ENCODE measurements around the gene FRAS1.
"Not testable (repeated sequence)": the region's sequence is repeated elsewhere in the genome, so short reads cannot be mapped to it uniquely, and the experiment has no call there.

FRAS1 gene

GRCh38 chr4:78439328-78439727, 382.2 kb downstream of the FRAS1 start:
- no peak for DNase-seq (ENCODE audit: low read depth in 3 of 3)

DNA sequence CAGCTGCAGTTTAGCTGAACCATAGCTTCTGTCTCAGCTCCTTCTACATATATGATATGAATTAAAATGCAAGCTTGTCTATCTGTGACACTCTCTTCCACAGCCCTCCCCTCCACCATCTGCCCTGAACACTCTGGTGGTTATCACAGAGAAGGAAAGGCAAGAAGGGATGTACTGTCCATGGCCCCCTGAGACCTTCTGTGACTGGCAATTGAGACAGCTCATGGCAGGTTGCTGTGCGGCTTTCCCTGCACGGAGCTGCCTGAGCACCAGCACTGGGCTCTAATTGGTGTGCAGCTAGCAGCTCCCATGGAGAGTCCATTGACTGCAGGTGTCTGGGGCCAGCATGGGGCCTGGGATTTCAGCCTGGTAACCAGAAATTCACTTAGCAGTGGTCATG, 384.6 kb downstream of the FRAS1 start:
- DNase-seq (ENCODE audit: low read depth in 3 of 3), result no peak

- no peak for DNase-seq (ENCODE audit: low read depth in 3 of 3)
Observed at GRCh38 chr4:78446619-78447018, 389.5 kb downstream of the FRAS1 start.

- no peak for DNase-seq (ENCODE audit: low read depth in 3 of 3)
Observed at GRCh38 chr4:78451407-78451806, 394.3 kb downstream of the FRAS1 start.

DNA sequence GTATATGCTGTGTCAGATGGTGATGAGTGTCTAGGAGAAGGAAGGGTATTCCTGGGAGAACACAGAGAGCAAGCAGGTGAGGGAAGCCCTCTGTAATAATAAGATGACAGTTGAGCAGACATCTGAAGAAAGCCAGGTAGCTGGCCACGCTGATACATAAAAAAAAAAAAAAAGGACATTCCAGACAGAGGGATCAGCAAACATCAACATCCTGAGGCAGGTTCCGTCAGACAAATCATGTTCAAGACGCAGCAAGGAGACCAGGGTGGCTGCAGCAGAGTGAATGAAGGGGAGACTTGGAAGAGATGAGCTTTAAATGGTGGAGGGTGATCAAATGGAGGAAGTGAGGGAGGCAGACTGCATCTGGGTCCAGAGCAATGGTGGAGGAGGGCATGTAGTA, 396.9 kb downstream of the FRAS1 start:
- DNase-seq (ENCODE audit: low read depth in 3 of 3), result no peak

DNA sequence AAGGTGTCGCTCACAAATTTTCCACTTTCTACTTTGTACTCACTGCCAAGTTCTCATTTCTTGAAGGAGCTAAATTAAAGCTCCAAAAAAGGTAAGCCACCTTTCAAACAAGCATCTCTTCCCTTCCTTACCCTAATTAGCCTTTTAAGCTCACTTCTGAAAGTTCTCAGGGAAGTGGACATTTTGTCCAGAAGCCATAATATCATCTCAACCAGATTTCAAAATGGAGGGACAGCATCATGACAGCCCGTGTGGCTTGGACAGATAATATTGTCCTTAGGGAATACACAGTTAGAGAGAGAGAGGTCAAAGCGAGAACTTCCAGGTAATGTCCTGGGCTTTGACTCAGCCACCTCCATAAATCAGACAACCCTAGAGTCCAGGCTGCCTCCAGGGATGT, 400.6 kb downstream of the FRAS1 start:
- no peak for DNase-seq (ENCODE audit: low read depth in 3 of 3)

- DNase-seq (ENCODE audit: low read depth in 3 of 3), result no peak
Observed at GRCh38 chr4:78459327-78459726, 402.2 kb downstream of the FRAS1 start.

- DNase-seq (ENCODE audit: low read depth in 3 of 3), result no peak
Observed at GRCh38 chr4:78460368-78460767, 403.2 kb downstream of the FRAS1 start.

DNA sequence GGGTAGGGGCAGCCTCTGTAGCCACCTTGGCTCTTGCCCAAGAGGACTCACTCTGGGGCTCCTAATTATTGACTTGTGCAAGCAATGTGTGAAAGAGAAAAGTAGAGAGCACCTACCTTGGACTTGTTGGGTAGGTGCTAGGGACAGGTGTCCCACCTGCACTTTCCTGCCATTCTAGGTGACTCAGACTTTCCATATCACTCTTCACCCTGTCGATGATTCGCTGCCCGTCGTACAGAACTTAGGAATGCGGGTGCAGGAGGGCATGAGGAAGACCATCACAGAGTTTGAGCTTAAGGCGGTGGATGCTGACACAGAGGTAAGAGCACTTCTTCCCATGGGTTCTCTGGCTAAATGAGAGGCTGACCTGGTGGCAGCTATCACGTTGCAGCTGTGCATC, 407.1 kb downstream of the FRAS1 start:
- DNase-seq (ENCODE audit: low read depth in 3 of 3), result no peak

DNA sequence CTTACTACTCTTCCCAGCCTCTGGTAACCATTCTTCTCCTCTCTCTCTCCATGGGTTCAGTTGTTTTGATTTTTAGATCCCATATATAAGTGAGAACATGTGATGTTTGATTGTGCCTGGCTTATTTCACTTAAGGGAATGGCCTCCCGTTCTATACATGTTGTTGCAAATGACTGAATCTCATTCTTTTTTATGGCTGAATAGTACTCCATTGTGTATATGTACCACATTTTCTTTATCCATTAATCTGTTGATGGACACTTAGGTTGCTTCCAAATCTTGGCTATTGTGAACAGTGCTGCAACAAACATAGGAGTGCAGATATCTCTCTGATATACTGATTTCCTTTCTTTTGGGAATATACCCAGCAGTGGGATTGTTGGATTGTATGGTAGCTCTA, 410.1 kb downstream of the FRAS1 start:
- DNase-seq (ENCODE audit: low read depth in 3 of 3), result not testable (repeated sequence)

GRCh38 chr4:78468272-78468671, 411.1 kb downstream of the FRAS1 start:
- no peak for DNase-seq (ENCODE audit: low read depth in 3 of 3)

DNA sequence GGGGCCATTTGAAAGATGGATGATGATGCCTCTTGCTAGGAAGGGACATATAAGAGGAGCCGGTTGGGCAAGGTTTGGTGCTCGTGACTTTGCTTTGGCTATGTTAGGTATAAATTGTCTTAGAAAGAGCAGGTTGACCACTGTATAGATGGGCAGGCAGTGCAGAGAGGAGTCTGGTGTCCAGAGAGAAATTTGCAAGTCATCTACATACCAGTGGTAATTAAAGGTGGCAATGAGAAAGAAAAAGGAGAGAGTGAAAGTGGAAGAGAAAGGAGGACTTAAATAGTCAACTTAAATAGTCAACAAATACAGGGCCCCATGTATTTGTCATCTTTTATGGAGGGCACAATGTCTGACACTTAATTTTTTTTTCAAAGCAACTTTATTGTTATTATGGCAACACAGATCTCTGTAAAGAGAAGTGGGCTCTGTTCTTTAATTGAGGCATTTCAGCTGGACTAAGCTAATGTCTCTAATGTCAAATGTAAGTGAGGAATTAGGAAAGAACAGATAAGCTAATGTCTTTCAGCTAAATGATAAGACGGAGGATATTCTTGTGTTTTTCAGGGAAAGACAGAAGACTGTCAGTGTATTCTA, 419.1 kb downstream of the FRAS1 start:
- no peak for DNase-seq (ENCODE audit: low read depth in 3 of 3)

DNA sequence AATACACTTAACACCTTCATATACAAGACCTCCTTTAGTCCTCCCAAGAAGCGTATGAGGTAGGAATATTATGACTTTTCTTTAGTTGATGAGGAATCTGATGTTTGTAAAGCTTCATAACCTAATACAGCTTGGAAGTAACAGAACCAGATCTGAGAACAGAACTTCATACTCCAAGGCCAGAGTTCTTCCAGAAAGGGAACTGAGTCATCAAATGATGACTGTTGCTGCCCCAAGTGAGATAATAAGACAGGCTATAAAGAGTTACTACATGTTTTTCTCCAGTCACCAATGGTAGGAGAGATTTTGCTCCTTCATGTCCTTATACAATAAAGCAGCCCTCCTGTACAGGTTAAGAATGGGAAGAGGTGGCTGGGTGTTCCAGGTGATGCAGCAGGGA, 420.2 kb downstream of the FRAS1 start:
- no peak for DNase-seq (ENCODE audit: low read depth in 3 of 3)

- no peak for DNase-seq (ENCODE audit: low read depth in 3 of 3)
Observed at GRCh38 chr4:78478523-78478922, 421.4 kb downstream of the FRAS1 start.

DNA sequence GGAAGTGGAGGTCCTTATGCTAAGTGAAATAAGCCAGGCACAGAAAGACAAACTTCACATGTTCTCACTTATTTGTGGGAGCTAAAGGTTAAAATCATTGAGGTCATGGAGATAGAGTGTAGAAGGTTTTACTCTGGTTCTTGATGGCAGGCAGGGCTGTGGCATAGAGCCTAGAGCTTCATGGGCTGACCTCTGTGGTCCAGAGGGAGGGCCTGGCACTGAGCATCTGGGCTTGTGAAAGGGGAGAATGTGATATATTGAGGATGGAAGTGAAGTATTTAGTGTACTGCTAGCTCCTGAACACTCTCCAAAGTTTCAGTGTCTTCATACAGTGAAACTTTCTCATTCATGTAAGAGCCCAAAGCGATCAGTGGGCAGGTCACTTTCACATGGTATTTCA, 423.2 kb downstream of the FRAS1 start:
- no peak for DNase-seq (ENCODE audit: low read depth in 3 of 3)

- DNase-seq (ENCODE audit: low read depth in 3 of 3), result no peak
Observed at GRCh38 chr4:78481180-78481579, 424.1 kb downstream of the FRAS1 start.

GRCh38 chr4:78482281-78482680, 425.2 kb downstream of the FRAS1 start:
- no peak for DNase-seq (ENCODE audit: low read depth in 3 of 3)

GRCh38 chr4:78483811-78484210, 426.7 kb downstream of the FRAS1 start:
- no peak for DNase-seq (ENCODE audit: low read depth in 3 of 3)

DNA sequence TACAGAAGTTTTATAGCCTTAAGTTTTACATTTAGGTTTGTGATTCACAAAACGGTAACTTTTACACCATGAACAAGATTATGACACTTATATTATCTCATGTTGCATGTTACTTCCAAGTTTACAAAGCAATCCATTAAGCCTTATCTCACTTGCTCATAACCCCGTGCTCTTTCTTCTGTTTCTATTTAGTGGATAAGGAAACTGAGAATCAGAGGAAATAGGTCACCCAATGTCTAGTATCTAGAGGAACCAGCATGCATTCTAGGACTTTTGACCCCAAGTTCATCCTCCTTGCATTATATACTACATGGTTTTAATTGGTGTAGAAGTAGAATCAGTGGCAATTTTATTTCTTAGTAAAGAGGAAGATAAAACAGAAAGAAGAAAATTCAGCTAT, 427.5 kb downstream of the FRAS1 start:
- DNase-seq (ENCODE audit: low read depth in 3 of 3), result no peak

GRCh38 chr4:78493731-78494130, 436.6 kb downstream of the FRAS1 start:
- DNase-seq (ENCODE audit: low read depth in 3 of 3), result no peak

GRCh38 chr4:78496021-78496643, 439.0 kb downstream of the FRAS1 start:
- DNase-seq (ENCODE audit: low read depth in 3 of 3), result no peak

DNA sequence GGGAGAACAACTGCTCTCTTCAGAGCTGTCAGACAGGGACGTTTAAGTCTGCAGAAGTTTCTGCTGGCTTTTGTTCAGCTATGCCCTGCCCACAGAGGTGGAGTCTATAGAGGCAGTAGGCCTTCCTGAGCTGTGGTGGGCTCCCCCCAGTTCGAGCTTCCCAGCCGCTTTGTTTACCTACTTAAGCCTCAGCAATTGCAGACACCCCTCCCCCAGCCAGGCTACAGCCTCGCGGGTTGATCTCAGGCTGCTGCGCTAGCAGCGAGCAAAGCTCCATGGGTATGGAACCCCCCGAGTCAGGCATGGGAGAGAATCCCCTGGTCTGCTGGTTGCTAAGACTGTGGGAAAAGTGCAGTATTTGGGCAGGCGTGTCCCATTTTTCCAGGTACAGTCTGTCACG, 449.1 kb downstream of the FRAS1 start:
- DNase-seq (ENCODE audit: low read depth in 3 of 3), result not testable (repeated sequence)

- no peak for DNase-seq (ENCODE audit: low read depth in 3 of 3)
Observed at GRCh38 chr4:78509043-78509442, 451.9 kb downstream of the FRAS1 start.

DNA sequence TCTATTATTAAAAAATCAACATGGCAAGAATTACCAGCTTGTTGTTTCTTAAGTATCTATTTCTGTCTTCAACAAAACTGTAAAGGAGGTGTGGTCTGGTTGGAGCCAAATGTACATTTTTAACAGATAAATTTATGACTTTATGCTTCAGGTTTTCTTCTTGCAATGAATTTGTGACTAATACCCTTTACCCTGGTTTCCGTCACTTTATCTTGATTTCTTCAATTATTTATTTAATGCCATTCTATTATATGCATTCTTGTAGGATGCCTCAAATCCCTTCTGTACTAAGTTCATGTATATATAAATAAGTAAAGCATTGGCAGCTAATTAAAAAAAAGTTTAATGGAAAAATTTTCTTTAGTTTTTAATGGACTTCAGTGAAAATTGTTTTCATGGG, 453.0 kb downstream of the FRAS1 start:
- no peak for DNase-seq (ENCODE audit: low read depth in 3 of 3)

Measured in stimulated activated CD4-positive, alpha-beta T cell treated with anti-CD3 and anti-CD28 coated beads, TNF-alpha, amount 100 ng/mL, for 48 hours (primary cell).